ENCODE measurements around the gene C1orf159.
A peak's percentile ranks its signal among the peaks of the same experiment; 100 is the strongest.

DNA sequence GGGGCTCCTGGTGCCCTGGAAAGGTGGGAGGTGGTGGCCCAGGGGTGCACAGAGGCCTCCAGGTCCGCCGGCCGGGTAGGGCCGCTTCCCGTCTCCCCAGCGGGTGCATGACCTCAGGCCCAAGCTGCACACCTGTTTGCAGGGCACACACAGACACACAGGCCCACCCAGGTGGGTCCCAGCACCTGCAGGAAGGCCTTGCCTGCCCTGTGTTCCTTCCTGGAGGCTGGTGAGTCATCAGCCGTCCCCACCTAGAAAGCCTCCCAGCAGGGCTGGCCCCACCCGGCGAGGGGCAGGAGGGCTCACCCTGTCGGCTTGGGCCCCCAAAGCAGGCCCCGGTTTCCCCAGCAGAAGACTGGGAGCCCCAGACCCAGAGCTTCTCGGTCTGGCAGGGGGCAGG, 34.2 kb upstream of the C1orf159 start:
- TF ChIP-seq, protein P1, sequence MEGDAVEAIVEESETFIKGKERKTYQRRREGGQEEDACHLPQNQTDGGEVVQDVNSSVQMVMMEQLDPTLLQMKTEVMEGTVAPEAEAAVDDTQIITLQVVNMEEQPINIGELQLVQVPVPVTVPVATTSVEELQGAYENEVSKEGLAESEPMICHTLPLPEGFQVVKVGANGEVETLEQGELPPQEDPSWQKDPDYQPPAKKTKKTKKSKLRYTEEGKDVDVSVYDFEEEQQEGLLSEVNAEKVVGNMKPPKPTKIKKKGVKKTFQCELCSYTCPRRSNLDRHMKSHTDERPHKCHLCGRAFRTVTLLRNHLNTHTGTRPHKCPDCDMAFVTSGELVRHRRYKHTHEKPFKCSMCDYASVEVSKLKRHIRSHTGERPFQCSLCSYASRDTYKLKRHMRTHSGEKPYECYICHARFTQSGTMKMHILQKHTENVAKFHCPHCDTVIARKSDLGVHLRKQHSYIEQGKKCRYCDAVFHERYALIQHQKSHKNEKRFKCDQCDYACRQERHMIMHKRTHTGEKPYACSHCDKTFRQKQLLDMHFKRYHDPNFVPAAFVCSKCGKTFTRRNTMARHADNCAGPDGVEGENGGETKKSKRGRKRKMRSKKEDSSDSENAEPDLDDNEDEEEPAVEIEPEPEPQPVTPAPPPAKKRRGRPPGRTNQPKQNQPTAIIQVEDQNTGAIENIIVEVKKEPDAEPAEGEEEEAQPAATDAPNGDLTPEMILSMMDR (IDR thresholded peaks at IDR 0.05), result no peak
- TF ChIP-seq POLR2A (IDR thresholded peaks at IDR 0.05), result peak in 1 of 2 donors; percentile 13
